Colonic mucosa (tissue), 4 donors: ENCODE data around the gene SIGLEC10. TPM values are rescaled to one million over a fixed set of nuclear protein-coding genes. Genes with fewer than 3 reads are reported as not detected.

Experiments used
- DNase-seq: peaks from one replicate; pipeline ENCODE4 v3.0.0-alpha.2; 2020
- H3K27ac ChIP-seq: fragments of 200-600 bp; one replicate; pipeline ENCODE4 v1.8.0; 2021
- H3K27me3 ChIP-seq: fragments of 200-600 bp; one replicate; pipeline ENCODE4 v1.8.0; 2021
- H3K36me3 ChIP-seq: fragments of 200-600 bp; one replicate; pipeline ENCODE4 v1.8.0; 2021
- H3K4me1 ChIP-seq: fragments of 200-600 bp; one replicate; pipeline ENCODE4 v1.8.0; 2021; ENCODE audit warnings: mild to moderate bottlenecking
- H3K4me3 ChIP-seq: fragments of 200-600 bp; one replicate; pipeline ENCODE4 v1.8.0; 2021
- H3K9ac ChIP-seq, 2 donors: one replicate each; pipeline ENCODE4 v1.7.0; 2013; ENCODE audit warnings: control low read depth in 2 of 2, low read depth in 2 of 2, low read length in 2 of 2
- H3K9me3 ChIP-seq: fragments of 200-600 bp; one replicate; pipeline ENCODE4 v1.8.0; 2021
- intact Hi-C: fragments of 100-400 bp; cut with DNase I; formaldehyde crosslinking; loops from one replicate; pipeline ENCODE4 v1.14.1; 2022
- total RNA-seq, 2 donors: library from RNA; stranded (reverse); fragmentation: NEBNext Ultra II Directional in 1 of 2; extraction: Animal tissue kit (Norgen Biotek cat#: 25700) in 1 of 2; gene quantifications; one replicate each; pipeline ENCODE4 v1.2.1, GENCODE V29; 2021
- TF ChIP-seq, protein P1 (sequence below): fragments of 200-600 bp; IDR thresholded peaks from one replicate; pipeline ENCODE4 v1.8.0; 2022; ENCODE audit warnings: antibody characterized with exemption, mild to moderate bottlenecking
- donor health status: healthy.
- donor health status: DM: no; HTN: no; CAD: no.
- donor health status: DM: no; HTN: no; CAD: no.

Gene SIGLEC10
- total RNA-seq, 2 donors from 2014 or later = 1.4 to 2.7 TPM

DNA sequence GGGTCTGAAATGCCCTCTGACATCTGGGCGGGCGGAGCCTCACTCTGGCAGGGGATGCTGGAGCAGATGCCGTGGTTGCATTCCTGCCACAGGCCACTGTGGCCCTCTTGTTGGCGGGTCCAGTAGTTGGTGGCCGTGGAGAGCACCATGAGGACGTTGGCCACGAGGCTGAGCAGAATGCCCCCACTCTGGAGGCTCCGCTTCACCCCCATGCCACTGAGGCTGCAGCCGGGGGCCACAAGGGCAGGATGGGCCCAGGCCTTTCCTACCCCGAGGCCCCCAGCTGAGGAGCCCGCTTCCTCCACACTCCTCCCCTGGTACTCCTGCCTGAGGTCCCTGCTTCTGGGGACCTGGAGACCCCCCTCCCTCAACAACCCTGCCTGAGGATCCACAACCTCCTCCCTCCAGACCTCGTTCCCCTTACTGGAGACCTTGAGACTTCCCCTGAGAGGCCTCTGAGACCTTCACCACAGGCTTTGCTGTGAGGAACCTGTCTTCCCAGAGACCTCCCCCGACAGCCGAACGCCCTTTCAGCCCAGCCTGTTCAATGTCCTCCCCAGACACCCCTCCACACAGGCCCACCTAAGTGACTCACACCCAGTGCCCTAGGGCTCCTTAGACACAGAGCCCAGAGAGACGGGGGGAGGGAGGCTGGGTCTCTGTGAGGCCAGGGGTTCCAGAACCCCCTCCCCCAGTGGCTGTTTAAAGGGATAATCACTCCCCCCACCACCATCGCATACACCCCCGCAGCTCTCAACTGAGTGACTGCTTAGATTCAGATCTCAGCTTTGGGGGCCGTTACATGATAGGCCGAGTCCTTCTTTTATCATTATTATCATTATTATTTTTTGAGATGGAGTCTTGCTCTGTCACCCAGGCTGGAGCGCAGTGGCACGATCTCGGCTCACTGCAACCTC lies 48.8 kb downstream of the SIGLEC10 start, which contains the start of gene CLDND2:
TSS of gene CLDND2 (minus strand) at position 638 of the 917 bp plus-strand sequence. CDS start at position 212, 426 bp downstream.
- Histone ChIP-seq H3K27me3 (no peaks in the 10 kb centered on the region), H3K9ac (peak within 1 kb of the TSS; percentile 82 to 100), H3K4me1 (peaks cover 10% of the 10 kb centered on the region), H3K36me3 (no peaks in the 10 kb centered on the region), H3K27ac (peak within 1 kb of the TSS; percentile 91), H3K4me3 (peak within 1 kb of the TSS; percentile 76), H3K9me3 (no peaks in the 10 kb centered on the region)
- DNase-seq = no peak
- TF ChIP-seq, protein P1, sequence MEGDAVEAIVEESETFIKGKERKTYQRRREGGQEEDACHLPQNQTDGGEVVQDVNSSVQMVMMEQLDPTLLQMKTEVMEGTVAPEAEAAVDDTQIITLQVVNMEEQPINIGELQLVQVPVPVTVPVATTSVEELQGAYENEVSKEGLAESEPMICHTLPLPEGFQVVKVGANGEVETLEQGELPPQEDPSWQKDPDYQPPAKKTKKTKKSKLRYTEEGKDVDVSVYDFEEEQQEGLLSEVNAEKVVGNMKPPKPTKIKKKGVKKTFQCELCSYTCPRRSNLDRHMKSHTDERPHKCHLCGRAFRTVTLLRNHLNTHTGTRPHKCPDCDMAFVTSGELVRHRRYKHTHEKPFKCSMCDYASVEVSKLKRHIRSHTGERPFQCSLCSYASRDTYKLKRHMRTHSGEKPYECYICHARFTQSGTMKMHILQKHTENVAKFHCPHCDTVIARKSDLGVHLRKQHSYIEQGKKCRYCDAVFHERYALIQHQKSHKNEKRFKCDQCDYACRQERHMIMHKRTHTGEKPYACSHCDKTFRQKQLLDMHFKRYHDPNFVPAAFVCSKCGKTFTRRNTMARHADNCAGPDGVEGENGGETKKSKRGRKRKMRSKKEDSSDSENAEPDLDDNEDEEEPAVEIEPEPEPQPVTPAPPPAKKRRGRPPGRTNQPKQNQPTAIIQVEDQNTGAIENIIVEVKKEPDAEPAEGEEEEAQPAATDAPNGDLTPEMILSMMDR = no peak
- intact Hi-C loops = loop anchor here (2.0 kb wide), 1 partner anchor 26 kb away; no protein-coding TSS in a partner anchor

DNA sequence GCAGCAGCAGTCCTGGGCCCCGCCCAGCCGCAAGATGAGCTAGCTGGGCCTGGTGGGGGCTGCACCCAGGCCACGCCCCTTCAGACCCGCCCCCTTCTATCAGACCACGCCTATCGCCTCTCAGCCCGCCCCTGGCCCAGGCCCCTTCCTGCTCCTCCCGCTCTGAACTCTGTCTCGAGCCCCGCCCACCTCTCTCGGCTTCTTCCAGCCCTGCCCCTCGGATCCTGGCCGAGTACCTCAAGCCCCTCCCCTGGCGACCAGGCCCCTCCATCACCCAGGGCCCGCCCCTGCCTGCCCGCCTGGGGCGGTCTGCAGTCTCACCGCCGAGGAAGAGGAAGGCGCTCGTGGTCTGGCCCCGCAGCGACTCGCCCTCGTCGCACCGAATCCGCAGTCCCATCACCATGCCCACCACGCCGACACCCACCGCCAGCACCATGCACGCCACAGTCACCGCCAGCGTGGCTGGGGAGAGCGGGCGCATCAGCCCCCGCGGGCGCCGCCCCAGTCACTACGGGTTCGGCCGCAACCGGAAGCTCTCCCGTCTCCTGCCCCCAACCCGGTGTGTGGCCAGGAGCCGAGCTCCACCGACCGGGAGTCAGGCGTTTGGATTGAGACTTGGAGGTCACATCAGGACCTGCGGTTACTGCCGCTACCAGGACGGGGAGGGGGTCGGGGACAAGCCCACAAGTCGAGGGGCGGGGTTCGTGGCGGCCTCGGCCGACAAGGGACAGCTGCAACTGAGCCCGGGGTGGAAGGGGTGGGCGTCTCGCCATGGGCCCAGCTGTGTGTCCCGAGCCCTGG lies 49.7 kb downstream of the SIGLEC10 start:
- Histone ChIP-seq H3K9ac (peak overlapping the region; percentile 82 to 100), H3K27ac (peak overlapping the region; percentile 91), H3K4me3 (peak overlapping the region; percentile 76), H3K4me1 (peaks cover 10% of the 10 kb centered on the region), H3K9me3 (no peaks in the 10 kb centered on the region), H3K27me3 (no peaks in the 10 kb centered on the region), H3K36me3 (no peaks in the 10 kb centered on the region)
- peak; percentile 100 for DNase-seq
- intact Hi-C loops = loop anchor here (2.0 kb wide), 1 partner anchor 27 kb away; no protein-coding TSS in a partner anchor
- TF ChIP-seq, protein P1 = no peak

DNA sequence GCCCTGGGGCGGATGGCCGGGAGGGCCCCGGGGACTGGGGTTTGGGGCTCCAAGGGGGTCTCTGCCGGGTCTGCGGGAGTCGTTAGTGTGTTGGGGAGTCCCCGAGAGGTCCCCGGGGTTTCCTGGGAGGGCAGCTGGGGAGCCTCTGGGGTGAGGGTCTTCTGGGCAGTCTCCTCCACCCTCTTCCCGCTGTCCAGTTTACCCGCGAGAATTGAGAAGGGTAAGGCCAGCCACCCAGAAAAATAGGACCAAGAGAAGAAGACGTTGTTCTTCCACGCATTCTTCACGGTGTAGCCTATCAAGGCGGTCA lies 50.2 kb downstream of the SIGLEC10 start:
- peaks cover 10% of the 10 kb centered on the region for H3K4me1 ChIP-seq
- H3K27me3 ChIP-seq = no peaks in the 10 kb centered on the region
- H3K9ac ChIP-seq = peak overlapping the region; percentile 94 to 100
- peak overlapping the region; percentile 91 for H3K27ac ChIP-seq
- H3K9me3 ChIP-seq = no peaks in the 10 kb centered on the region
- peak overlapping the region; percentile 76 for H3K4me3 ChIP-seq
- H3K36me3 ChIP-seq = no peaks in the 10 kb centered on the region
- intact Hi-C loops = no loop called here
- DNase-seq = no peak
- TF ChIP-seq, protein P1 = no peak

DNA sequence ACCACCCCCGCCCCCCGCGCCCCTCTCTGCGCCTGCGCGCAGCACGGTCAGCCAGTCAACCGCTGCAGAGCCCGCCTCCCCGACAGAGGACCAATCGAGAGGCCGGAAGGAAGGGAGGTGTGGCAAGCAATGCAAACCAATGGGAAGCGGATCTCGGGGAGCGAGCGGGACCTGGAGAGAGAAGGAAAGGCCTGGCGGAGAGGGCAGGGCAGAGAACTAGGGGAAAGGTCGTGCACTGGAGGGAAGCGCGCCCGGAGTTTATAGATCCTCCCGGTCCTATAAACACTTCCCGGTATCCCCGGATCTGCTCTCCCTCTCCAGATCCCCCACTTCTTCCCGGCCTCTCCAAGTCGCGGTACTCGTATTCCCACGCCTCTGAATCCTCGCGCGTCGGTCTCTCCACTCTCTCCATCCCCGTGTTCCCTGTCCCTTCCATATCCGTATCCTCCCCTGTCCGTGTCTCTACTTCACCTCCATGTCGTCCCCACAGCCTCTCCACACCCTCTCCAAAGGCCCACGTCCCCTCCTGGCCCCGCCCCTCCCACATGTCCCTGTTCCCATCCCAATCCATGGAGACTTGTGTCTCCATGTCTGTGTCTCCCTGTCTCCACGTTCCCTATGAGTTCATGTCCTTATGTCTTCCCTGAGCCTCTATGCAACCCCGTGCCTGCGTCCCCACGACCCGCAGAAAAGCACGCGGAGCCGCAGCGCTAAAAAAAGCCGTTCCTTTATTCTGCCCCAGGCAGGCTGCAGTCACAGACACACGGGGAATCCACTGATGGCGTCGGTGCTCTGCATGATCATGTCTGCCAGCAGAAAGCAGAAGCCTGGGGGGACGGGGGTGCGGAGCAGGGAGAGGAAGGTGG lies 50.8 kb downstream of the SIGLEC10 start:
- Histone ChIP-seq H3K27me3 (no peaks in the 10 kb centered on the region), H3K9ac (peak overlapping the region; percentile 96 to 100), H3K4me3 (peak overlapping the region; percentile 76), H3K36me3 (no peaks in the 10 kb centered on the region), H3K9me3 (no peaks in the 10 kb centered on the region), H3K27ac (peak overlapping the region; percentile 91), H3K4me1 (peaks cover 10% of the 10 kb centered on the region)
- peak; percentile 99 for DNase-seq
- TF ChIP-seq, protein P1 = no peak
- intact Hi-C loops = no loop called here
